Measurements from ENCODE around the gene ZNF445. TPM values are rescaled to one million over a fixed set of nuclear protein-coding genes. Genes with fewer than 3 reads are reported as not detected.

Gene ZNF445
- total and polyA plus RNA-seq, 2 of the 8 experiments (the other 6 are each of a cell fraction or from before 2014, with no cell fraction given), result 3.3 to 26.3 TPM

GRCh38 chr3:44476181-44476611 is 1.3 kb downstream of the ZNF445 start:
- FAIRE-seq, result no peak
- Histone ChIP-seq H2AK5ac (ENCODE audit: low read depth, low read length) (no peak overlapping the region), H3K56ac (replicated peaks; ENCODE audit: insufficient read length, low read depth, low read length) (no peak overlapping the region)

More at GRCh38 chr3:44476181-44476611, 1.3 kb downstream of the ZNF445 start:
- Histone ChIP-seq H2BK15ac (ENCODE audit: low read length) (no peak overlapping the region), H3K27me3 (replicated peaks in 1 of 4; ENCODE audit: control insufficient read depth in 3 of 4, extremely low read depth in 1 of 4, insufficient read depth in 3 of 4, low read length in 3 of 4) (peaks cover 0 to 3% (median 0%) of the 10 kb centered on the region in 4 experiments; a peak in 2 of 7 replicates), H2AFZ (ENCODE audit: low read length) (no peak overlapping the region), H4K20me1 (replicated peaks in 1 of 2; ENCODE audit: control insufficient read depth in 1 of 2, insufficient read depth in 2 of 2, low read length in 2 of 2) (no peaks in the 10 kb centered on the region), H3K9me3 (ENCODE audit: insufficient read depth in 2 of 2, low read depth in 1 of 2, low read length in 1 of 2) (no peaks in the 10 kb centered on the region), H3K36me3 (ENCODE audit: control insufficient read depth in 2 of 4, insufficient read depth in 4 of 4, low read length in 3 of 4) (no peaks in the 10 kb centered on the region), H4K5ac (ENCODE audit: insufficient read length, low read depth, low read length) (no peak overlapping the region), H3K23ac (ENCODE audit: insufficient read length) (no peak overlapping the region), H3K4ac (replicated peaks; ENCODE audit: insufficient read length, low read depth, low read length) (no peak overlapping the region), H3K18ac (ENCODE audit: extremely low read depth, low read length) (no peak overlapping the region), H3K4me1 (replicated peaks in 1 of 4; ENCODE audit: control insufficient read depth in 3 of 4, insufficient read depth in 4 of 4, low read length in 3 of 4) (no peaks in the 10 kb centered on the region; a peak in 3 of 7 replicates), H2BK120ac (replicated peaks; ENCODE audit: low read depth, low read length) (no peak overlapping the region), H3K79me1 (ENCODE audit: low read depth, low read length) (no peaks in the 10 kb centered on the region; the same call in 1 of the 2 replicates), H3K4me3 (ENCODE audit: extremely low read depth in 1 of 4, insufficient read depth in 2 of 4, low read depth in 3 of 4, low read length in 4 of 4) (peak overlapping the region; percentile 19 to 96 (median 49); a peak in 5 of 8 replicates), H3K23me2 (ENCODE audit: low read depth, low read length) (peaks cover 4% of the 10 kb centered on the region; the same call in 1 of the 2 replicates), H4K91ac (replicated peaks; ENCODE audit: insufficient read length, low read length) (no peak overlapping the region), H2BK5ac (ENCODE audit: low read depth, low read length) (no peak overlapping the region), H3K79me2 (ENCODE audit: control insufficient read depth in 1 of 2, insufficient read depth in 2 of 2, low read length in 2 of 2) (peaks cover 0 to 49% of the 10 kb centered on the region in 2 experiments), H2BK20ac (ENCODE audit: low read length) (no peak overlapping the region), H3K4me2 (ENCODE audit: insufficient read depth in 1 of 2, low read depth in 2 of 2, low read length in 2 of 2) (peak overlapping the region; percentile 52 to 69), H4K8ac (ENCODE audit: extremely low read depth, insufficient read depth, low read length) (no peak overlapping the region), H3K9ac (replicated peaks in 1 of 4; ENCODE audit: extremely low read depth in 1 of 4, low read depth in 3 of 4, low read length in 3 of 4) (peak overlapping the region in 1 of 4 experiments; percentile 13; a peak in 1 of 7 replicates), H2BK12ac (ENCODE audit: low read depth, low read length) (no peak overlapping the region), H3K14ac (ENCODE audit: insufficient read length) (no peak overlapping the region), H3K27ac (ENCODE audit: low read depth, low read length) (no peak overlapping the region)
- POLR2A ChIA-PET (ENCODE audit: partially characterized antibody), result interaction anchor here (0.7 kb wide), 2 partner anchors 8 to 502 kb away, joined by 3 read pairs; no protein-coding TSS in a partner anchor
- CTCF ChIA-PET (ENCODE audit: partially characterized antibody), result no interaction called here
- DNase-seq (ENCODE audit: low read depth in 1 of 2, low spot score in 2 of 2), result no peak
- TF ChIP-seq TEAD4 (IDR thresholded peaks at IDR 0.05; ENCODE audit: low read depth, low read length), result no peak
- no peak for TF ChIP-seq KDM1A (IDR thresholded peaks at IDR 0.05; ENCODE audit: borderline replicate concordance, low read length)
- TF ChIP-seq SUZ12 (IDR thresholded peaks at IDR 0.05; ENCODE audit: low read length), result no peak
- TF ChIP-seq TBP (IDR thresholded peaks at IDR 0.05; ENCODE audit: low read depth, low read length), result no peak
- TF ChIP-seq CBX8 (IDR thresholded peaks at IDR 0.05; ENCODE audit: borderline replicate concordance, low read depth, low read length), result no peak
- no peak for TF ChIP-seq BCL11A (IDR thresholded peaks at IDR 0.05; ENCODE audit: low read depth in 2 of 2, low read length in 2 of 2)
- no peak for TF ChIP-seq USF2 (IDR thresholded peaks at IDR 0.05; ENCODE audit: low read length)
- no peak for TF ChIP-seq MAFK (IDR thresholded peaks at IDR 0.05; ENCODE audit: low read depth, low read length)
- TF ChIP-seq EGR1 (IDR thresholded peaks at IDR 0.05; ENCODE audit: borderline replicate concordance, low read depth, low read length), result no peak
- TF ChIP-seq SIRT6 (IDR thresholded peaks at IDR 0.05; ENCODE audit: low read length), result no peak
- TF ChIP-seq NANOG (IDR thresholded peaks at IDR 0.05; ENCODE audit: insufficient read depth, low read depth, low read length, poor library complexity, severe bottlenecking), result no peak
- 84% methylated on average over 6 of the region's 6 CpGs; no CpG with 5 or more reads in 1 of the 2 experiments for WGBS, 2 experiments (ENCODE audit: extremely low coverage in 1 of 2, insufficient coverage in 1 of 2, insufficient read length in 1 of 2, insufficient replicate concordance in 2 of 2, low coverage in 1 of 2, low lambda C conversion rate in 2 of 2, missing lambda C conversion rate in 1 of 2)
